Neural progenitor cell (in vitro differentiated cells): ENCODE results near the gene XYLT1. TPM values are rescaled to one million over a fixed set of nuclear protein-coding genes. Genes with fewer than 3 reads are reported as not detected.

Experiments used
- DNase-seq: peaks from one replicate; pipeline ENCODE4 v3.0.0-alpha.2; 2016; ENCODE audit warnings: low spot score
- H2AFZ ChIP-seq: fragments of 200-600 bp; sonication (generic); replicated peaks from 2 replicates; pipeline ENCODE4 v1.6.1; 2016; ENCODE audit warnings: antibody characterized with exemption
- H3F3A ChIP-seq: fragments of 200-600 bp; sonication (generic); 2 replicates; pipeline ENCODE4 v1.6.1; 2016; ENCODE audit warnings: antibody characterized with exemption, low read depth
- H3K27ac ChIP-seq: fragments of 200-600 bp; sonication (generic); 2 replicates; pipeline ENCODE4 v1.5.1; 2016; ENCODE audit warnings: mild to moderate bottlenecking
- H3K27me3 ChIP-seq: fragments of 200-600 bp; sonication (generic); 2 replicates; pipeline ENCODE4 v1.6.1; 2016; ENCODE audit warnings: mild to moderate bottlenecking, moderate library complexity
- H3K36me3 ChIP-seq: fragments of 200-600 bp; sonication (generic); 2 replicates; pipeline ENCODE4 v1.5.1; 2016
- H3K4me1 ChIP-seq: fragments of 200-600 bp; sonication (generic); 2 replicates; pipeline ENCODE4 v1.6.1; 2016; ENCODE audit warnings: mixed run types
- H3K4me2 ChIP-seq: fragments of 200-600 bp; sonication (generic); 2 replicates; pipeline ENCODE4 v1.6.1; 2016
- H3K4me3 ChIP-seq: fragments of 200-600 bp; sonication (generic); 2 replicates; pipeline ENCODE4 v1.5.1; 2016
- H3K79me2 ChIP-seq: fragments of 200-600 bp; sonication (generic); 2 replicates; pipeline ENCODE4 v1.6.1; 2016; ENCODE audit warnings: low read depth
- H3K9ac ChIP-seq: fragments of 200-600 bp; sonication (generic); 2 replicates; pipeline ENCODE4 v1.6.1; 2016
- H3K9me3 ChIP-seq: fragments of 200-600 bp; sonication (generic); 2 replicates; pipeline ENCODE4 v1.5.1; 2016; ENCODE audit warnings: low read depth
- H4K20me1 ChIP-seq: fragments of 200-600 bp; sonication (generic); 2 replicates; pipeline ENCODE4 v1.6.1; 2016; ENCODE audit warnings: low read depth
- H3K27ac Mint-ChIP-seq: 3 replicates; pipeline ENCODE4 v1.8.0; 2021; ENCODE audit warnings: mixed read lengths
- H3K27me3 Mint-ChIP-seq: 2 replicates; pipeline ENCODE4 v1.8.0; 2022; ENCODE audit warnings: low read depth, mild to moderate bottlenecking, inconsistent platforms, moderate library complexity, mixed read lengths; ENCODE audit not compliant: insufficient read depth
- H3K36me3 Mint-ChIP-seq: 3 replicates; pipeline ENCODE4 v1.8.0; 2021; ENCODE audit warnings: mixed read lengths
- H3K4me1 Mint-ChIP-seq: 3 replicates; pipeline ENCODE4 v1.8.0; 2021; ENCODE audit warnings: mixed read lengths
- H3K4me3 Mint-ChIP-seq: 3 replicates; pipeline ENCODE4 v1.8.0; 2021; ENCODE audit warnings: mild to moderate bottlenecking, moderate library complexity, mixed read lengths
- H3K9me3 Mint-ChIP-seq: 3 replicates; pipeline ENCODE4 v1.8.0; 2020; ENCODE audit warnings: mixed read lengths
- EZH2 ChIP-seq: fragments of 200-600 bp; sonication (generic); IDR thresholded peaks from 2 replicates; pipeline ENCODE4 v1.6.1; 2017; ENCODE audit warnings: antibody characterized with exemption, mild to moderate bottlenecking, moderate library complexity
- EZH2phosphoT487 ChIP-seq: fragments of 200-600 bp; sonication (generic); IDR thresholded peaks from 2 replicates; pipeline ENCODE4 v1.6.1; 2017; ENCODE audit warnings: antibody characterized with exemption
- total RNA-seq: library from RNA; depleted of rRNA; stranded (reverse); fragments of >200 nt; gene quantifications from 2 replicates; pipeline ENCODE4 v1.2.3, GENCODE V29; 2015; ENCODE audit warnings: low replicate concordance
- TF ChIP-seq, protein P1 (sequence below): fragments of 200-600 bp; sonication (generic); IDR thresholded peaks from 2 replicates; pipeline ENCODE4 v1.5.1; 2017; ENCODE audit warnings: antibody characterized with exemption, mild to moderate bottlenecking

The XYLT1 gene
- total RNA-seq, 1 donor from 2014 or later: 5.9 TPM

- Mint-ChIP-seq H3K9me3 (peaks cover 6% of the 10 kb centered on the region), H3K27me3 (peaks cover 7% of the 10 kb centered on the region), H3K4me3 (peak overlapping the region; percentile 14), H3K36me3 (peaks cover 10% of the 10 kb centered on the region), H3K27ac (peak overlapping the region; percentile 64), H3K4me1 (peaks cover 46% of the 10 kb centered on the region)
- H4K20me1 ChIP-seq: peaks cover 13% of the 10 kb centered on the region
- peaks cover 10% of the 10 kb centered on the region for H3F3A ChIP-seq
- H3K4me1 ChIP-seq: peaks cover 20% of the 10 kb centered on the region
- peaks cover 45% of the 10 kb centered on the region for H3K79me2 ChIP-seq
- H2AFZ ChIP-seq: no peak overlapping the region
- no peak overlapping the region for H3K4me3 ChIP-seq
- no peaks in the 10 kb centered on the region for H3K27me3 ChIP-seq
- H3K9ac ChIP-seq: no peak overlapping the region
- no peaks in the 10 kb centered on the region for H3K36me3 ChIP-seq
- H3K9me3 ChIP-seq: no peaks in the 10 kb centered on the region
- no peak overlapping the region for H3K4me2 ChIP-seq
- DNase-seq: no peak
- TF ChIP-seq, protein P1, sequence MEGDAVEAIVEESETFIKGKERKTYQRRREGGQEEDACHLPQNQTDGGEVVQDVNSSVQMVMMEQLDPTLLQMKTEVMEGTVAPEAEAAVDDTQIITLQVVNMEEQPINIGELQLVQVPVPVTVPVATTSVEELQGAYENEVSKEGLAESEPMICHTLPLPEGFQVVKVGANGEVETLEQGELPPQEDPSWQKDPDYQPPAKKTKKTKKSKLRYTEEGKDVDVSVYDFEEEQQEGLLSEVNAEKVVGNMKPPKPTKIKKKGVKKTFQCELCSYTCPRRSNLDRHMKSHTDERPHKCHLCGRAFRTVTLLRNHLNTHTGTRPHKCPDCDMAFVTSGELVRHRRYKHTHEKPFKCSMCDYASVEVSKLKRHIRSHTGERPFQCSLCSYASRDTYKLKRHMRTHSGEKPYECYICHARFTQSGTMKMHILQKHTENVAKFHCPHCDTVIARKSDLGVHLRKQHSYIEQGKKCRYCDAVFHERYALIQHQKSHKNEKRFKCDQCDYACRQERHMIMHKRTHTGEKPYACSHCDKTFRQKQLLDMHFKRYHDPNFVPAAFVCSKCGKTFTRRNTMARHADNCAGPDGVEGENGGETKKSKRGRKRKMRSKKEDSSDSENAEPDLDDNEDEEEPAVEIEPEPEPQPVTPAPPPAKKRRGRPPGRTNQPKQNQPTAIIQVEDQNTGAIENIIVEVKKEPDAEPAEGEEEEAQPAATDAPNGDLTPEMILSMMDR: no peak
- TF ChIP-seq EZH2phosphoT487 (no peak), EZH2 (no peak)
- no peak overlapping the region for H3K27ac ChIP-seq
Observed at GRCh38 chr16:17460890-17461289, 9.9 kb downstream of the XYLT1 start.

GRCh38 chr16:17459903-17460521, 10.7 kb downstream of the XYLT1 start:
- Histone ChIP-seq H3K4me2 (no peak overlapping the region), H3K27me3 (no peaks in the 10 kb centered on the region), H3K9ac (no peak overlapping the region), H4K20me1 (peaks cover 13% of the 10 kb centered on the region), H2AFZ (no peak overlapping the region), H3F3A (peaks cover 10% of the 10 kb centered on the region), H3K79me2 (peaks cover 36% of the 10 kb centered on the region), H3K9me3 (no peaks in the 10 kb centered on the region), H3K4me3 (no peak overlapping the region), H3K4me1 (peaks cover 20% of the 10 kb centered on the region), H3K27ac (no peak overlapping the region), H3K36me3 (no peaks in the 10 kb centered on the region)
- Mint-ChIP-seq H3K27ac (peak overlapping the region; percentile 64), H3K36me3 (peaks cover 10% of the 10 kb centered on the region), H3K9me3 (peaks cover 6% of the 10 kb centered on the region), H3K4me3 (peak overlapping the region; percentile 47), H3K4me1 (peaks cover 46% of the 10 kb centered on the region), H3K27me3 (peaks cover 7% of the 10 kb centered on the region)
- TF ChIP-seq EZH2phosphoT487: no peak
- TF ChIP-seq, protein P1: no peak
- TF ChIP-seq EZH2: no peak
- DNase-seq: no peak

- Histone ChIP-seq H3K27ac (no peak overlapping the region), H3K4me1 (peaks cover 26% of the 10 kb centered on the region), H3K4me3 (no peak overlapping the region), H3K9me3 (no peaks in the 10 kb centered on the region), H3K36me3 (no peaks in the 10 kb centered on the region), H3K9ac (no peak overlapping the region), H3F3A (peaks cover 5% of the 10 kb centered on the region), H2AFZ (no peak overlapping the region), H4K20me1 (peaks cover 13% of the 10 kb centered on the region), H3K4me2 (no peak overlapping the region), H3K79me2 (peaks cover 19% of the 10 kb centered on the region), H3K27me3 (no peaks in the 10 kb centered on the region)
- DNase-seq: no peak
- peaks cover 7% of the 10 kb centered on the region for H3K27me3 Mint-ChIP-seq
- peaks cover 44% of the 10 kb centered on the region for H3K4me1 Mint-ChIP-seq
- TF ChIP-seq, protein P1: no peak
- TF ChIP-seq EZH2phosphoT487 (no peak), EZH2 (no peak)
- H3K4me3 Mint-ChIP-seq: no peak overlapping the region
- H3K27ac Mint-ChIP-seq: no peak overlapping the region
- peaks cover 8% of the 10 kb centered on the region for H3K36me3 Mint-ChIP-seq
- H3K9me3 Mint-ChIP-seq: peaks cover 3% of the 10 kb centered on the region
Observed at GRCh38 chr16:17457997-17458396, 12.8 kb downstream of the XYLT1 start.
